GM21381 (cell line): ENCODE data around the gene CACFD1.
A peak's percentile ranks its signal among the peaks of the same experiment; 100 is the strongest.
"Not testable (repeated sequence)": the region's sequence is repeated elsewhere in the genome, so short reads cannot be mapped to it uniquely, and the experiment has no call there.

ENCODE experiments used
- ATAC-seq: cut with Tn5 transposase; IDR thresholded peaks from one replicate; pipeline ENCODE4 v1.9.1; 2021; ENCODE audit warnings: mild to moderate bottlenecking, moderate library complexity; ENCODE audit not compliant: unreplicated experiment

CACFD1 gene

GRCh38 chr9:133439337-133439736 lies 20.4 kb upstream of the CACFD1 start:
- ATAC-seq: no peak

DNA sequence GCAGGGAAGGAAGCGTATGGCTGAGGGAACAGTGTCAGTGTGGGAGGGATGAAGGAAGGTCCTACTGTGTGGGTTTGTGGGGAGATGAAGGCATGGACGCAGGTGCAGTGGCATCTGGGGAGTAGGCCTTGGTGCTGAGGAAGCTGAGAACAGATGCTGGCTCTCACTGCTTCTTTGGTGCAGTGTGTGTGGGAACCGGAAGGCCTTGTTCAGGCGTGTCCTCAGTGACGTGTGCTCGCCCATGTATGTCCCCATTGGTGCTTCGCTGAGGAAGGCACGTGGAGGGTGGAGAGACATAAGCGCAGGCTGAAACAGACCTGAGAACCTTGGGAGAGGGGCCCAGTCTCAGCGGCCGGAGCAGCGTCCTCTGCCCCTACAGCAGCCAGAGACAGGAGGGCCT lies 18.9 kb upstream of the CACFD1 start:
- no peak for ATAC-seq

DNA sequence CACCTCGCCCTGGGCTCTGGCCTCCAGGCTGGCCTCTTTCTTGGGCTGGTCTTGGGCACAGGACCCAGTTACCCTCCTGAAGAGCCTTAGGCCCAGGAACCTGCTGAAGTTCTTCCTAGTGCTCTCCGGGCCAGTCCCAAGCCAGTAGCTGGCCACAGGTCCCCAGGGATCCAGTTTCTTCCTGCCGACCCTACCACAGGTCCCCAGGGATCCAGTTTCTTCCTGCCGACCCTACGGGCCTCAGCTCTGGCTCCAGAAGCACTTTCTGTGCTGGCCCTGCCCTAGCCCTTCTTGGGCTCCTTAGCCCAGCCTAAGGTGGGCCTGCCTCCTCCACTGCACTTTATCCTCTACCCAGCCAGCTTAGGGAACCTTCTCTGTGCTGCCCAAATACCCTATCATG lies 18.2 kb upstream of the CACFD1 start:
- ATAC-seq: no peak

GRCh38 chr9:133443248-133443647 lies 16.5 kb upstream of the CACFD1 start:
- ATAC-seq: no peak

GRCh38 chr9:133443982-133444381 lies 15.8 kb upstream of the CACFD1 start:
- no peak for ATAC-seq

GRCh38 chr9:133445293-133445969 lies 14.3 kb upstream of the CACFD1 start:
- ATAC-seq: no peak

DNA sequence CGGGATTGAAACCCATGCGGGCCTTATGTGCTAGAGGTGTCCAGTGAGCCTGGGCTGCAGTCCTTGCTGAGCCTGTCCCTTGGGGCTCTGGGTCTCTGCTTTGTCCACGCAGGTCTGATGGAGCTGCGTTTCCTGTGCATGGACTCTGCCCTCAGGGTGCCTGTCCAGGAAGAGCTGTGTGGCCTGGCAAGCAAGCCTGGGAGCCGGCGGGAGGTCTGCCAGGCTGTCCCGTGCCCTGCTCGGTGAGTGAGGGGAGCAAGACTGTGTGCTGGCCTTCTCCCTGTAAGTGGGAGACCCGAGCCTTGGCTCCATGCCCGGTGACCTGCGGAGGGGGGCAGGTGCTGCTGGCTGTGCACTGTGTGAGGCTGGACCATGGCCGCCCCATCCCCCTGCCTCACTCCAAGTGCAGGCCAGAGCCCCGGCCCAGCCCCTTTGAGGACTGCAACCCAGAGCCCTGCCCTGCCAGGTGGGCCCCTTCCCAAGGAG lies 11.2 kb upstream of the CACFD1 start:
- no peak for ATAC-seq

- ATAC-seq: no peak
Measured at GRCh38 chr9:133449760-133450159, 10.0 kb upstream of the CACFD1 start.

- not testable (repeated sequence) for ATAC-seq
Measured at GRCh38 chr9:133451865-133452264, 7.9 kb upstream of the CACFD1 start.

- ATAC-seq: no peak
Measured at GRCh38 chr9:133452562-133452961, 7.2 kb upstream of the CACFD1 start.

GRCh38 chr9:133453651-133454050 lies 6.1 kb upstream of the CACFD1 start:
- ATAC-seq: no peak

DNA sequence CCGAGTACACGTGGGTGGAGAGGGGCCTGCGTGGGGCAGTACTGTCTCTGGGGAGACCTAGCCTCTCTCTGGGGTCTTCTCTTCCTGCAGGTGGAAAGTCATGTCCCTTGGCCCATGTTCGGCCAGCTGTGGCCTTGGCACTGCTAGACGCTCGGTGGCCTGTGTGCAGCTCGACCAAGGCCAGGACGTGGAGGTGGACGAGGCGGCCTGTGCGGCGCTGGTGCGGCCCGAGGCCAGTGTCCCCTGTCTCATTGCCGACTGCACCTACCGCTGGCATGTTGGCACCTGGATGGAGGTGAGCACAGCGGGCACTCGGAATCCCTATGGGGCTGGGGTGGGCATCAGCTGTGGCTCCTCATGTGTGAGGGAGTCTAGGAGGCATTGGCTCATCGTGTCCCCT lies 5.5 kb upstream of the CACFD1 start:
- no peak for ATAC-seq

DNA sequence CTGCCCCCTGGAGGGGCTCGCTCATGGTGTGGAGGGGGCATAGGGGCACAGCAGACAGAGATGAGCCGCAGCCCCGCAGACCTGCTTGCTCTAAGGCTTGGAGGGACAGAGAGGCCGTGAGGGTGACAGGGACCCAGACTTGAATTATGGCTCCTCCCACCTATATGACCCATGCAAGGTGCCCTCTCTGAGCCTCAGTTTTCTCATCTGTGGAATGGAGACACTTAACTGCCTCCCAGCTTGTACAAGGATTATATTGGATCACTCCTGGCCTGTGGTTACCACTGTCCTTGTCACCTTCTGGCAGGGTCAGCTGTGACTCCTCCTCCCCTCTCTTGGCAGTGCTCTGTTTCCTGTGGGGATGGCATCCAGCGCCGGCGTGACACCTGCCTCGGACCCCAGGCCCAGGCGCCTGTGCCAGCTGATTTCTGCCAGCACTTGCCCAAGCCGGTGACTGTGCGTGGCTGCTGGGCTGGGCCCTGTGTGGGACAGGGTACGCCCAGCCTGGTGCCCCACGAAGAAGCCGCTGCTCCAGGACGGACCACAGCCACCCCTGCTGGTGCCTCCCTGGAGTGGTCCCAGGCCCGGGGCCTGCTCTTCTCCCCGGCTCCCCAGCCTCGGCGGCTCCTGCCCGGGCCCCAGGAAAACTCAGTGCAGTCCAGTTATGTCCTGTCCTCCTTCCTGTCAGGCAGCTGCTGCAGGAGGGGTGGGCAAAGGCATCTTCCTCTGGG lies 4.7 kb upstream of the CACFD1 start:
- no peak for ATAC-seq

DNA sequence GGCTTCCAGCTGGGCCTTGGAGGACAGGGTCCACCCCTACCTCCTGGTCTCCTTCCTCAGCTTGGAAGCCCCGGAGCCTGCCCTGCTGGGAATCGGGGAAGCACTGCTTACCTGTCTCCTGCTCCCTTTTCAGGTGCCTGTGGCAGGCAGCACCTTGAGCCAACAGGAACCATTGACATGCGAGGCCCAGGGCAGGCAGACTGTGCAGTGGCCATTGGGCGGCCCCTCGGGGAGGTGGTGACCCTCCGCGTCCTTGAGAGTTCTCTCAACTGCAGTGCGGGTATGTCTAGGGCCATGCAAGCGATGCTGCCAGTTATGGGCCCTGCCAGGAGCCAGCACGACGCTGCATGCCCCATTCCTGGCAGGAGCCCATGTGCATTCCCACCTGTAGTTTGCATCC lies 3.8 kb upstream of the CACFD1 start:
- ATAC-seq: no peak

- ATAC-seq: no peak
Measured at GRCh38 chr9:133456409-133456808, 3.4 kb upstream of the CACFD1 start.

GRCh38 chr9:133457233-133457632 lies 2.5 kb upstream of the CACFD1 start:
- no peak for ATAC-seq

- ATAC-seq: no peak
Measured at GRCh38 chr9:133457748-133458147, 2.0 kb upstream of the CACFD1 start.

GRCh38 chr9:133458643-133459312 lies 1.0 kb upstream of the CACFD1 start:
- no peak for ATAC-seq

- ATAC-seq: peak; percentile 24
Measured at GRCh38 chr9:133460405-133461175, 812 bp downstream of the CACFD1 start.

DNA sequence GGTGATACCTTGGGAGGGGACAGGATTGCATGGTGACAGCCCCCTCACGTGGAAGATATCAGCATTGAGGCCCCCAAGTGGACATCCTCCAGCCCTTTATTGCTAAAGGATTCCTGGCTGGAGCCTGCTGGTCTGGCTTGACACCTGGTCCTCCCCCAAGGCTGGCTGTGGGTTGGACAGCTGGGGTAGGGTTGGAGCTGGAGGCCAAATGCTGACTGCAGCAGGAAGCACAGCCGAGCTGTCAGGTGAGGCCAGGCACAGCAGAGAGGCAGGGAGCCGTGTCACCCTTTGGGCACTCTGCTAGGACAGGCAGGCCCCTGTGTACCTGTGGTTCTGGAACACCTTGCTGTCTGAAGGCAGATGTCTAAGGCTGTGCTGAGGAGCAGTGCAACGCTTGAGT lies 2.2 kb downstream of the CACFD1 start:
- no peak for ATAC-seq

DNA sequence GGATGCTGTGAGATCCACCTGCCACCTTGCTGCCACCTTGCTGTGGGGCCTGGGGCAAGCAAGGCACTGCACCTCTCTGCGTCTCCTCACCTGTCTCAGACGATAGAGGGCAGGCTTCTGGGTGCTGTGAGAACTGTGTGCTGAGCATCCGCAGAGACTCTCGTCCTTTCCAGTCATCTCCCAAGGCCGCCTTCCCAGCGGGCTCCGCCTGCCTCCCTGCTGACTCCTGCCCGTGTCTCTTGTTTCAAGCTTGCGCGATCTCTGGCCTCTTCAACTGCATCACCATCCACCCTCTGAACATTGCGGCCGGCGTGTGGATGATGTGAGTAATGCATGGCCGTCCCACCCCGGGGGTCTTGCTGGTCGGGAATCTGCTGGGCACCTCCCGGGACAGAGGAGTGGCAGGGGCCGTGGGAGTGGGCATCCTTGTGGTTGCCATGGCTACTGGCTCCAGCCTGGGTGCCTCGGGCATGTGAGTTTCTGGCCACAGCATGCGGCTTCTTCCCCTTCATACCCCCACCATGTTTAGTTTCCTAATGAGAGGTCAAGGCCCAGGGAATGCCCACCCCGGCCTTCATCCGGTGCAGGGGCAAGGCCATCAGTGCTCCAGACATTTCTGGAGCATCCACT lies 3.6 kb downstream of the CACFD1 start:
- ATAC-seq: no peak
